Panc1 (cell line): ENCODE data around the gene DUSP18. TPM values are rescaled to one million over a fixed set of nuclear protein-coding genes. Genes with fewer than 3 reads are reported as not detected.
"Not testable (repeated sequence)": the region's sequence is repeated elsewhere in the genome, so short reads cannot be mapped to it uniquely, and the experiment has no call there.

Experiments used
- ATAC-seq: fragments of 200-7000 bp; cut with Tn5 transposase; 2 replicates; pipeline ENCODE4 v1.9.1; 2020; ENCODE audit warnings: mild to moderate bottlenecking, moderate library complexity
- BruUV-seq: library from RNA; stranded (reverse); fragments of 400-500 nt; replicated peaks from 2 replicates; lab custom pipeline; 2021; lab: Mats Ljungman, UMichigan
- CTCF ChIA-PET: fragments of 300-600 bp; sonication (Branson Sonifier 250); formaldehyde crosslinking; loops from one replicate; lab custom pipeline; 2022; ENCODE audit warnings: antibody characterized with exemption; lab: Charles Lee
- POLR2A ChIA-PET: fragments of 300-600 bp; sonication (Branson Sonifier 250); formaldehyde crosslinking; loops from one replicate; lab custom pipeline; 2022; ENCODE audit warnings: antibody characterized with exemption; lab: Charles Lee
- DNase-seq: peaks from one replicate; pipeline ENCODE4 v3.0.0-alpha.2; 2010; ENCODE audit warnings: low read depth, low spot score
- H3K27ac ChIP-seq: 2 replicates; pipeline ENCODE4 v1.5.1; 2011; ENCODE audit warnings: mild to moderate bottlenecking, low read length, inconsistent platforms
- H3K27me3 ChIP-seq: fragments of 200-500 bp; sonication (Bioruptor generic); 2 replicates; pipeline ENCODE4 v1.6.0; 2014; ENCODE audit warnings: low read length, inconsistent platforms; ENCODE audit not compliant: control insufficient read depth, insufficient read depth
- H3K36me3 ChIP-seq: fragments of 200-500 bp; sonication (Bioruptor generic); 2 replicates; pipeline ENCODE4 v1.5.1; 2014; ENCODE audit warnings: inconsistent platforms, mild to moderate bottlenecking, low read length, moderate library complexity; ENCODE audit not compliant: control insufficient read depth, insufficient read depth
- H3K4me1 ChIP-seq: 2 replicates; pipeline ENCODE4 v1.5.1; 2011; ENCODE audit warnings: inconsistent platforms, mild to moderate bottlenecking, low read length, moderate library complexity; ENCODE audit not compliant: control insufficient read depth, insufficient read depth
- H3K4me3 ChIP-seq, 2 experiments: 2 replicates each; pipeline ENCODE4 v1.5.1; 2011 to 2012; ENCODE audit warnings: low read depth in 2 of 2, low read length in 2 of 2, mild to moderate bottlenecking in 2 of 2, inconsistent platforms in 1 of 2, moderate library complexity in 1 of 2
- H3K9me3 ChIP-seq: fragments of 200-500 bp; sonication (Bioruptor generic); 2 replicates; pipeline ENCODE4 v1.5.1; 2014; ENCODE audit warnings: low read depth, mild to moderate bottlenecking, inconsistent platforms, low read length, moderate library complexity; ENCODE audit not compliant: control insufficient read depth, insufficient read depth
- CTCF ChIP-seq: fragments of 450-650 bp; IDR thresholded peaks from 2 replicates; pipeline ENCODE4 v1.5.1; 2017; ENCODE audit warnings: mild to moderate bottlenecking
- POLR2AphosphoS5 ChIP-seq: IDR thresholded peaks from 2 replicates; pipeline ENCODE4 v1.6.1; 2012; ENCODE audit warnings: mild to moderate bottlenecking, low read depth, low read length, moderate library complexity
- REST ChIP-seq, 2 experiments: IDR thresholded peaks; 2 replicates each; pipeline ENCODE4 v1.6.1; 2011 to 2012; ENCODE audit warnings: low read depth in 2 of 2, control low read depth in 1 of 2, low read length in 1 of 2, mild to moderate bottlenecking in 1 of 2, moderate library complexity in 1 of 2; ENCODE audit not compliant: insufficient read depth in 1 of 2
- SIN3A ChIP-seq: IDR thresholded peaks from 2 replicates; pipeline ENCODE4 v1.6.1; 2012; ENCODE audit warnings: low read depth, mild to moderate bottlenecking, low read length, moderate library complexity, borderline replicate concordance; ENCODE audit not compliant: insufficient read depth
- TCF7L2 ChIP-seq: IDR thresholded peaks from 2 replicates; pipeline ENCODE4 v1.6.1; 2011; ENCODE audit warnings: mild to moderate bottlenecking, low read depth, low read length, inconsistent platforms
- in situ Hi-C: cut with HindIII; loops from 2 replicates; pipeline ENCODE4 v1.10.0; 2016; ENCODE audit warnings: low sequenced_read_pairs, low pct_unique_long_range_greater_than_20kb
- intact Hi-C: fragments of 100-400 bp; cut with micrococcal nuclease; formaldehyde crosslinking; loops from one replicate; pipeline ENCODE4 v1.10.0; 2022; ENCODE audit not compliant: unreplicated experiment
- total RNA-seq: library from RNA; stranded (reverse); gene quantifications from one replicate; pipeline ENCODE4 v1.2.1, GENCODE V29; 2021; ENCODE audit not compliant: unreplicated experiment

Gene DUSP18
- total RNA-seq, 1 experiment from 2014 or later, result 15.4 TPM

- H3K9me3 ChIP-seq, CTCF ChIA-PET, H3K4me3 ChIP-seq, ATAC-seq, BruUV-seq, H3K27me3 ChIP-seq, H3K4me1 ChIP-seq, intact Hi-C loops, DNase-seq, H3K36me3 ChIP-seq, H3K27ac ChIP-seq, POLR2A ChIA-PET, in situ Hi-C loops: not testable (repeated sequence)
These were observed 36.2 kb downstream of the DUSP18 start for GRCh38 chr22:30631469-30631868.

DNA sequence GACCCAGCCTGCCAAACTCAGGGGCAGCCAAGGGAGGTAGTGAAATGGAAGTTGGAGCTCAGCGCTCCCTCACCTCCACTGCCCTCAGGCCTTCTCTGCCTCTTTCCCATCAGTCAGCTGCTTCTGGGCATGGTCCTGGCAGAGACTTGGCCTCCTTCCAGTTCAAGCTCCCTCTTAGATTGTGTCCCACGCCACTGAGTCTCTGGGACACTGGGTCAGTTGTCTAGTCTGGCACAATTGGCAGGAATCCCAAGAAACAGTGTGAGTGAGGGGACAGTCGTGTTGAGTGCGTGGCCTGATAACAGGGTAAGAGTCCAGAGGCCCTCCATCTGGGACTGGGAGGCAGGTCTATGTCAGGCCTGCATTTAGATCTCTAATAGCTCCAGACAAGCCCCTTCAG lies 39.2 kb downstream of the DUSP18 start:
- TF ChIP-seq TCF7L2, result no peak
- TF ChIP-seq REST (IDR thresholded peaks at IDR 0.05; ENCODE audit: insufficient read depth in 1 of 2, low read depth in 2 of 2, low read length in 1 of 2), result no peak
- no peak for TF ChIP-seq SIN3A
- no peak for TF ChIP-seq POLR2AphosphoS5
- no peak for TF ChIP-seq CTCF
- no peaks in the 10 kb centered on the region for H3K9me3 ChIP-seq
- DNase-seq (no peak), ATAC-seq (no peak)
- POLR2A ChIA-PET, result no interaction called here
- no TSS peak for BruUV-seq
- CTCF ChIA-PET, result interaction anchor here (0.5 to 1.3 kb wide), 2 partner anchors 33 to 126 kb away, joined by 4 to 6 read pairs; no protein-coding TSS in a partner anchor
- H3K36me3 ChIP-seq, result no peaks in the 10 kb centered on the region
- H3K4me3 ChIP-seq, result no peak overlapping the region
- H3K27ac ChIP-seq, result no peak overlapping the region
- intact Hi-C loops, result no loop called here
- no peaks in the 10 kb centered on the region for H3K4me1 ChIP-seq
- in situ Hi-C loops, result no loop called here
- no peaks in the 10 kb centered on the region for H3K27me3 ChIP-seq

- CTCF ChIA-PET, result no interaction called here
- ATAC-seq, result no peak
- intact Hi-C loops, result no loop called here
These were observed 40.2 kb downstream of the DUSP18 start for GRCh38 chr22:30627471-30627870.

More at GRCh38 chr22:30627471-30627870, 40.2 kb downstream of the DUSP18 start:
- in situ Hi-C loops, result no loop called here
- Histone ChIP-seq H3K4me3 (no peak overlapping the region), H3K27ac (no peak overlapping the region), H3K36me3 (no peaks in the 10 kb centered on the region), H3K4me1 (no peaks in the 10 kb centered on the region), H3K9me3 (no peaks in the 10 kb centered on the region), H3K27me3 (no peaks in the 10 kb centered on the region)
- BruUV-seq, result no TSS peak
- DNase-seq, result no peak
- no peak for TF ChIP-seq SIN3A
- TF ChIP-seq CTCF, result no peak
- no peak for TF ChIP-seq POLR2AphosphoS5
- TF ChIP-seq TCF7L2, result no peak
- no peak for TF ChIP-seq REST (IDR thresholded peaks at IDR 0.05; ENCODE audit: insufficient read depth in 1 of 2, low read depth in 2 of 2, low read length in 1 of 2)
- POLR2A ChIA-PET, result no interaction called here
